DOHH2 (cell line): ENCODE data around the gene GARIN5B.
A peak's percentile ranks its signal among the peaks of the same experiment; 100 is the strongest.

ENCODE experiments used
- H3F3A ChIP-seq: fragments of 200-600 bp; sonication (generic), shearing (Covaris generic); 2 replicates; pipeline ENCODE4 v1.6.0; 2016; ENCODE audit warnings: antibody characterized with exemption, mild to moderate bottlenecking; ENCODE audit not compliant: control insufficient read depth, insufficient read depth
- H3K27ac ChIP-seq: fragments of 200-600 bp; sonication (generic); 2 replicates; pipeline ENCODE4 v1.5.1; 2014; ENCODE audit warnings: low read depth, mild to moderate bottlenecking, low read length, moderate library complexity
- H3K27me3 ChIP-seq: fragments of 200-600 bp; sonication (generic); 2 replicates; pipeline ENCODE4 v1.6.1; 2014; ENCODE audit warnings: mild to moderate bottlenecking, low read length, mixed read lengths; ENCODE audit not compliant: control insufficient read depth
- H3K36me3 ChIP-seq: fragments of 200-600 bp; sonication (generic); 2 replicates; pipeline ENCODE4 v1.6.1; 2014; ENCODE audit warnings: mild to moderate bottlenecking, low read length, moderate library complexity, mixed read lengths; ENCODE audit not compliant: control insufficient read depth
- H3K4me1 ChIP-seq: fragments of 200-600 bp; sonication (generic); 2 replicates; pipeline ENCODE4 v1.6.1; 2014; ENCODE audit warnings: mild to moderate bottlenecking, low read length, mixed read lengths; ENCODE audit not compliant: control insufficient read depth
- H3K4me2 ChIP-seq: fragments of 200-600 bp; sonication (generic); 2 replicates; pipeline ENCODE4 v1.6.0; 2014; ENCODE audit warnings: mild to moderate bottlenecking, low read length, moderate library complexity
- H3K4me3 ChIP-seq: fragments of 200-600 bp; sonication (generic); 2 replicates; pipeline ENCODE4 v1.5.1; 2014; ENCODE audit warnings: mild to moderate bottlenecking, low read length, mixed read lengths
- H3K79me2 ChIP-seq: fragments of 200-600 bp; sonication (generic); 2 replicates; pipeline ENCODE4 v1.6.1; 2014; ENCODE audit warnings: mild to moderate bottlenecking, low read length, mixed read lengths; ENCODE audit not compliant: control insufficient read depth
- H3K9me2 ChIP-seq: fragments of 200-600 bp; sonication (generic); replicated peaks from 2 replicates; pipeline ENCODE4 v1.6.1; 2014; ENCODE audit warnings: mild to moderate bottlenecking, low read length, mixed read lengths; ENCODE audit not compliant: control insufficient read depth
- H3K9me3 ChIP-seq: fragments of 200-600 bp; sonication (generic); 2 replicates; pipeline ENCODE4 v1.6.1; 2014; ENCODE audit warnings: antibody characterized with exemption, low read length, mixed read lengths; ENCODE audit not compliant: control insufficient read depth, insufficient read depth
- H4K20me1 ChIP-seq: fragments of 200-600 bp; sonication (generic); 2 replicates; pipeline ENCODE4 v1.6.0; 2014; ENCODE audit warnings: low read depth, mild to moderate bottlenecking, antibody characterized with exemption, low read length, moderate library complexity; ENCODE audit not compliant: control insufficient read depth, insufficient read depth
- EZH2phosphoT487 ChIP-seq: fragments of 200-600 bp; sonication (generic); IDR thresholded peaks from 2 replicates; pipeline ENCODE4 v1.6.1; 2017; ENCODE audit warnings: borderline replicate concordance, mild to moderate bottlenecking, antibody characterized with exemption, low read length, moderate library complexity, mixed read lengths
- TF ChIP-seq, protein P1 (sequence below): fragments of 200-600 bp; sonication (generic); IDR thresholded peaks from one replicate; pipeline ENCODE4 v1.5.1; 2014; ENCODE audit warnings: antibody characterized with exemption, mild to moderate bottlenecking, low read depth, low read length; ENCODE audit not compliant: poor library complexity, severe bottlenecking

GARIN5B gene

DNA sequence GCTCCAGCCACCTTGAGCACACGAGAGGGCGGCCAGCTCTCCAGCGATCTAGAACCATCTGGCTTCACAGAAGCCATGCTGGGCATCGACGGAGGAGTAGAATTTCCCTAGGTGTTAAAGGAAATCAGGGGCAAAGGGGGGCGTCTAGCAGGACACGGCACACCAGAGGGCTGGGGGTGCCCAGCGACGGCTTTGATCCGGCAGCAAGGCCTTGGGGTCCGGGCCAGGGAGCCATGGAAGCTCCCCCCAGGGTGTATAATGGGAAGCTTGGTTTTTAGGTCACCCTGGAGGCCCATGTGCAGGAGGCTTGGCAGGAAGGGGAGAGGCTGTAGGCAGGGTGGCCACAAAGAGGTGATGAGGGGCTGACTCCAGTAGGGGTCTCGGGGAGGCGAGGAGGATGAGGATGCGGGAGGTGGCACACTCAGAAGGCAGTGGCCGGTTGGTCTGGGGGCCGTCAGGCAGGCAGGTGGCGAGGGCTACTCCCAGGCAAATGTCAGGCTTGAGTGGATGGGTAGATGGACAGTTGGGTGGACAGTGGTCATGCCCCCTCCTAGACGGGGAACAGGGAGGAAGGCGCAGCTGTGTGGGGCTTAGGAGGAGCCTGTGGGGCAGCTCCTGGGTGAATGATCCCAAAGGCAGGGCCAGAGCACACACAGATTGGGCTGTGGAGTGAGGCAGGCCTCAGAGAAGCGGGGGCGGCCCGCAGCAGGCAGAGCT lies 17.8 kb downstream of the GARIN5B start:
- Histone ChIP-seq H3K9me3 (no peaks in the 10 kb centered on the region), H4K20me1 (0 out of 2 replicates have a peak, but pooled peaks cover 3% of the 10 kb centered on the region), H3K79me2 (peaks cover 16% of the 10 kb centered on the region), H3K36me3 (peaks cover 16% of the 10 kb centered on the region), H3K4me1 (peaks cover 14% of the 10 kb centered on the region), H3K4me2 (no peak overlapping the region), H3F3A (no peaks in the 10 kb centered on the region), H3K27me3 (no peaks in the 10 kb centered on the region), H3K4me3 (no peak overlapping the region), H3K9me2 (no peaks in the 10 kb centered on the region), H3K27ac (no peak overlapping the region)
- TF ChIP-seq, protein P1, sequence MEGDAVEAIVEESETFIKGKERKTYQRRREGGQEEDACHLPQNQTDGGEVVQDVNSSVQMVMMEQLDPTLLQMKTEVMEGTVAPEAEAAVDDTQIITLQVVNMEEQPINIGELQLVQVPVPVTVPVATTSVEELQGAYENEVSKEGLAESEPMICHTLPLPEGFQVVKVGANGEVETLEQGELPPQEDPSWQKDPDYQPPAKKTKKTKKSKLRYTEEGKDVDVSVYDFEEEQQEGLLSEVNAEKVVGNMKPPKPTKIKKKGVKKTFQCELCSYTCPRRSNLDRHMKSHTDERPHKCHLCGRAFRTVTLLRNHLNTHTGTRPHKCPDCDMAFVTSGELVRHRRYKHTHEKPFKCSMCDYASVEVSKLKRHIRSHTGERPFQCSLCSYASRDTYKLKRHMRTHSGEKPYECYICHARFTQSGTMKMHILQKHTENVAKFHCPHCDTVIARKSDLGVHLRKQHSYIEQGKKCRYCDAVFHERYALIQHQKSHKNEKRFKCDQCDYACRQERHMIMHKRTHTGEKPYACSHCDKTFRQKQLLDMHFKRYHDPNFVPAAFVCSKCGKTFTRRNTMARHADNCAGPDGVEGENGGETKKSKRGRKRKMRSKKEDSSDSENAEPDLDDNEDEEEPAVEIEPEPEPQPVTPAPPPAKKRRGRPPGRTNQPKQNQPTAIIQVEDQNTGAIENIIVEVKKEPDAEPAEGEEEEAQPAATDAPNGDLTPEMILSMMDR, result no peak
- no peak for TF ChIP-seq EZH2phosphoT487

DNA sequence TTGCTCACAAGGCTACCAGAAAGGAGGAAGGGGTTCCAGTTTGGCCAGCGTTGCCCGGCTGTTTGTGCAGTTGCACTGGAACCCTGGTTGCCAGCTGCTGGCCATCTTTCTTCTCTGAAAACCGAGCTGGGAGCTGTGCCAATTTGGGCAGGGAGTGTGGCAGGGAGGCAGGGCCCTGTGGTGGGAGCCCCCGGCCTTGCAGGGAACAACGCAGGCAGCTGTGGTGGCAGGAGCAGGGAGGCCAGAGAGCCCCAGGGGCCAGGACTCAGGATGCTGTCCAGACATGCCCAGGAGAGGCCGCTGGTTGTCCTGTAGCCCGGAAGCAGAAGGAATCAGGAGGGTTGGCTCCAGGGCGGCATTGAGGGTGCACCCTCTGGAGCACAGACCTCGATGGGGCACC lies 18.6 kb downstream of the GARIN5B start:
- Histone ChIP-seq H3K36me3 (peaks cover 16% of the 10 kb centered on the region), H3K27ac (no peak overlapping the region), H3K4me3 (no peak overlapping the region)

GRCh38 chr19:55341595-55342531 lies 21.2 kb downstream of the GARIN5B start:
- Histone ChIP-seq H3K27me3 (peaks cover 5% of the 10 kb centered on the region), H3K9me3 (no peaks in the 10 kb centered on the region), H3K4me2 (peak overlapping the region; percentile 92), H3F3A (no peaks in the 10 kb centered on the region), H3K4me1 (peaks cover 23% of the 10 kb centered on the region), H3K27ac (no peak overlapping the region), H3K79me2 (peaks cover 18% of the 10 kb centered on the region), H3K9me2 (no peaks in the 10 kb centered on the region), H4K20me1 (0 out of 2 replicates have a peak, but pooled peaks cover 3% of the 10 kb centered on the region), H3K36me3 (peaks cover 16% of the 10 kb centered on the region), H3K4me3 (peak overlapping the region; percentile 99)
- TF ChIP-seq, protein P1, result no peak
- TF ChIP-seq EZH2phosphoT487, result no peak

More for the DNA sequence above, 18.6 kb downstream of the GARIN5B start:
- Histone ChIP-seq H3K9me3 (no peaks in the 10 kb centered on the region), H3F3A (no peaks in the 10 kb centered on the region), H3K9me2 (no peaks in the 10 kb centered on the region), H3K4me2 (no peak overlapping the region), H3K79me2 (peaks cover 18% of the 10 kb centered on the region), H4K20me1 (0 out of 2 replicates have a peak, but pooled peaks cover 3% of the 10 kb centered on the region), H3K27me3 (no peaks in the 10 kb centered on the region), H3K4me1 (peaks cover 14% of the 10 kb centered on the region)
- no peak for TF ChIP-seq EZH2phosphoT487
- TF ChIP-seq, protein P1, result no peak
